ENCODE data around the gene GLIPR2.
A peak's percentile ranks its signal among the peaks of the same experiment; 100 is the strongest.

Gene GLIPR2

GRCh38 chr9:36148311-36149051 is 11.9 kb downstream of the GLIPR2 start:
- Histone ChIP-seq H3K79me2 (ENCODE audit: low read length) (no peaks in the 10 kb centered on the region), H2AFZ (ENCODE audit: low read depth, low read length) (no peak overlapping the region), H3K36me3 (replicated peaks; ENCODE audit: low read depth, low read length) (no peaks in the 10 kb centered on the region), H3K9me3 (ENCODE audit: insufficient read depth, low read length) (no peaks in the 10 kb centered on the region), H3K4me1 (ENCODE audit: low read length) (peaks cover 35% of the 10 kb centered on the region), H3K27ac (ENCODE audit: low read length) (no peak overlapping the region), H3K4me2 (ENCODE audit: low read length) (no peak overlapping the region), H4K20me1 (ENCODE audit: insufficient read depth, low read length) (no peaks in the 10 kb centered on the region), H3K4me3 (ENCODE audit: low read length) (no peak overlapping the region), H3K9ac (ENCODE audit: low read length) (no peak overlapping the region), H3K27me3 (ENCODE audit: low read depth, low read length) (no peaks in the 10 kb centered on the region)
- TF ChIP-seq CTCF (IDR thresholded peaks at IDR 0.05; ENCODE audit: low read depth, low read length) = no peak

GRCh38 chr9:36149197-36149596 is 12.7 kb downstream of the GLIPR2 start:
- no peak overlapping the region for H2AFZ ChIP-seq (ENCODE audit: low read depth, low read length)
- H3K9me3 ChIP-seq (ENCODE audit: insufficient read depth, low read length) = no peaks in the 10 kb centered on the region
- no peaks in the 10 kb centered on the region for H3K79me2 ChIP-seq (ENCODE audit: low read length)
- TF ChIP-seq CTCF (IDR thresholded peaks at IDR 0.05; ENCODE audit: low read depth, low read length) (no peak), EZH2phosphoT487 (IDR thresholded peaks at IDR 0.05; ENCODE audit: low read depth) (no peak)
- H3K36me3 ChIP-seq (replicated peaks; ENCODE audit: low read depth, low read length) = no peaks in the 10 kb centered on the region
- H3K27me3 ChIP-seq (ENCODE audit: low read depth, low read length) = no peaks in the 10 kb centered on the region
- peaks cover 39% of the 10 kb centered on the region for H3K4me1 ChIP-seq (ENCODE audit: low read length)
- H3K4me2 ChIP-seq (ENCODE audit: low read length) = no peak overlapping the region
- H3K4me3 ChIP-seq (ENCODE audit: low read length) = no peak overlapping the region
- H3K27ac ChIP-seq (ENCODE audit: low read length) = no peak overlapping the region
- no peak overlapping the region for H3K9ac ChIP-seq (ENCODE audit: low read length)
- no peaks in the 10 kb centered on the region for H4K20me1 ChIP-seq (ENCODE audit: insufficient read depth, low read length)

GRCh38 chr9:36150574-36151315 is 14.2 kb downstream of the GLIPR2 start:
- Histone ChIP-seq H3K4me3 (ENCODE audit: low read length) (peak overlapping the region; percentile 72), H3K27ac (ENCODE audit: low read length) (no peak overlapping the region), H3K4me2 (ENCODE audit: low read length) (peak overlapping the region; percentile 70), H3K9me3 (ENCODE audit: insufficient read depth, low read length) (no peaks in the 10 kb centered on the region), H3K27me3 (ENCODE audit: low read depth, low read length) (no peaks in the 10 kb centered on the region), H3K4me1 (ENCODE audit: low read length) (peaks cover 45% of the 10 kb centered on the region), H3K36me3 (replicated peaks; ENCODE audit: low read depth, low read length) (no peaks in the 10 kb centered on the region), H3K79me2 (ENCODE audit: low read length) (no peaks in the 10 kb centered on the region), H3K9ac (ENCODE audit: low read length) (peak overlapping the region; percentile 70; the same call in 1 of the 2 replicates), H2AFZ (ENCODE audit: low read depth, low read length) (no peak overlapping the region), H4K20me1 (ENCODE audit: insufficient read depth, low read length) (no peaks in the 10 kb centered on the region)
- TF ChIP-seq EZH2phosphoT487 (IDR thresholded peaks at IDR 0.05; ENCODE audit: low read depth) (no peak), CTCF (IDR thresholded peaks at IDR 0.05; ENCODE audit: low read depth, low read length) (no peak)
